ENCODE measurements around the gene GNG11.

Gene GNG11

GRCh38 chr7:93964813-93965212 lies 43.3 kb downstream of the GNG11 start:
- no peak overlapping the region for H3K9ac ChIP-seq (ENCODE audit: insufficient read length, low read depth)
- DNase-seq (ENCODE audit: low read depth, low spot score) = no peak
- no peak overlapping the region for H3K4me3 ChIP-seq (ENCODE audit: insufficient read length, low read depth)
- no peak for TF ChIP-seq YY1 (IDR thresholded peaks at IDR 0.05; ENCODE audit: insufficient read depth, insufficient read length)
- TF ChIP-seq SUZ12 (IDR thresholded peaks at IDR 0.05; ENCODE audit: extremely low read depth, insufficient read depth, insufficient read length) = no peak
- no peak for TF ChIP-seq ZNF274 (IDR thresholded peaks at IDR 0.05; ENCODE audit: low read depth, low read length)
- no peaks in the 10 kb centered on the region for H3K36me3 ChIP-seq (ENCODE audit: insufficient read depth, insufficient read length, low read length)
- no peaks in the 10 kb centered on the region for H3K9me3 ChIP-seq (ENCODE audit: insufficient read depth, low read length)
- H3K27me3 ChIP-seq (ENCODE audit: insufficient read depth, insufficient read length) = no peaks in the 10 kb centered on the region
- no peaks in the 10 kb centered on the region for H3K4me1 ChIP-seq (ENCODE audit: insufficient read depth, insufficient read length)

GRCh38 chr7:93968911-93969620 lies 47.5 kb downstream of the GNG11 start:
- H3K4me1 ChIP-seq (ENCODE audit: insufficient read depth, insufficient read length) = no peaks in the 10 kb centered on the region
- no peak overlapping the region for H3K9ac ChIP-seq (ENCODE audit: insufficient read length, low read depth)
- no peaks in the 10 kb centered on the region for H3K36me3 ChIP-seq (ENCODE audit: insufficient read depth, insufficient read length, low read length)
- H3K9me3 ChIP-seq (ENCODE audit: insufficient read depth, low read length) = no peaks in the 10 kb centered on the region
- TF ChIP-seq ZNF274 (IDR thresholded peaks at IDR 0.05; ENCODE audit: low read depth, low read length) (no peak), SUZ12 (IDR thresholded peaks at IDR 0.05; ENCODE audit: extremely low read depth, insufficient read depth, insufficient read length) (no peak), YY1 (IDR thresholded peaks at IDR 0.05; ENCODE audit: insufficient read depth, insufficient read length) (no peak)
- no peak for DNase-seq (ENCODE audit: low read depth, low spot score)
- H3K27me3 ChIP-seq (ENCODE audit: insufficient read depth, insufficient read length) = no peaks in the 10 kb centered on the region
- H3K4me3 ChIP-seq (ENCODE audit: insufficient read length, low read depth) = no peak overlapping the region

- H3K9me3 ChIP-seq (ENCODE audit: insufficient read depth, low read length) = no peaks in the 10 kb centered on the region
- no peaks in the 10 kb centered on the region for H3K4me1 ChIP-seq (ENCODE audit: insufficient read depth, insufficient read length)
- H3K9ac ChIP-seq (ENCODE audit: insufficient read length, low read depth) = no peak overlapping the region
Observed at GRCh38 chr7:93972029-93972725, 50.6 kb downstream of the GNG11 start.

GRCh38 chr7:93973134-93973533 lies 51.6 kb downstream of the GNG11 start:
- H3K36me3 ChIP-seq (ENCODE audit: insufficient read depth, insufficient read length, low read length) = no peaks in the 10 kb centered on the region
- H3K4me1 ChIP-seq (ENCODE audit: insufficient read depth, insufficient read length) = no peaks in the 10 kb centered on the region
- H3K27me3 ChIP-seq (ENCODE audit: insufficient read depth, insufficient read length) = no peaks in the 10 kb centered on the region
- no peaks in the 10 kb centered on the region for H3K9me3 ChIP-seq (ENCODE audit: insufficient read depth, low read length)
- H3K4me3 ChIP-seq (ENCODE audit: insufficient read length, low read depth) = no peak overlapping the region
- DNase-seq (ENCODE audit: low read depth, low spot score) = no peak
- H3K9ac ChIP-seq (ENCODE audit: insufficient read length, low read depth) = no peak overlapping the region
- no peak for TF ChIP-seq YY1 (IDR thresholded peaks at IDR 0.05; ENCODE audit: insufficient read depth, insufficient read length)
- TF ChIP-seq SUZ12 (IDR thresholded peaks at IDR 0.05; ENCODE audit: extremely low read depth, insufficient read depth, insufficient read length) = no peak
- no peak for TF ChIP-seq ZNF274 (IDR thresholded peaks at IDR 0.05; ENCODE audit: low read depth, low read length)

More at GRCh38 chr7:93972029-93972725, 50.6 kb downstream of the GNG11 start:
- TF ChIP-seq YY1 (IDR thresholded peaks at IDR 0.05; ENCODE audit: insufficient read depth, insufficient read length) (no peak), SUZ12 (IDR thresholded peaks at IDR 0.05; ENCODE audit: extremely low read depth, insufficient read depth, insufficient read length) (no peak), ZNF274 (IDR thresholded peaks at IDR 0.05; ENCODE audit: low read depth, low read length) (no peak)
- Histone ChIP-seq H3K27me3 (ENCODE audit: insufficient read depth, insufficient read length) (no peaks in the 10 kb centered on the region), H3K4me3 (ENCODE audit: insufficient read length, low read depth) (no peak overlapping the region), H3K36me3 (ENCODE audit: insufficient read depth, insufficient read length, low read length) (no peaks in the 10 kb centered on the region)
- no peak for DNase-seq (ENCODE audit: low read depth, low spot score)

GRCh38 chr7:93977211-93977950 lies 55.8 kb downstream of the GNG11 start:
- H3K4me3 ChIP-seq (ENCODE audit: insufficient read length, low read depth) = no peak overlapping the region
- H3K36me3 ChIP-seq (ENCODE audit: insufficient read depth, insufficient read length, low read length) = no peaks in the 10 kb centered on the region
- no peaks in the 10 kb centered on the region for H3K27me3 ChIP-seq (ENCODE audit: insufficient read depth, insufficient read length)
- no peaks in the 10 kb centered on the region for H3K9me3 ChIP-seq (ENCODE audit: insufficient read depth, low read length)
- no peak overlapping the region for H3K9ac ChIP-seq (ENCODE audit: insufficient read length, low read depth)
- TF ChIP-seq YY1 (IDR thresholded peaks at IDR 0.05; ENCODE audit: insufficient read depth, insufficient read length) (no peak), SUZ12 (IDR thresholded peaks at IDR 0.05; ENCODE audit: extremely low read depth, insufficient read depth, insufficient read length) (no peak), ZNF274 (IDR thresholded peaks at IDR 0.05; ENCODE audit: low read depth, low read length) (no peak)
- peaks cover 2% of the 10 kb centered on the region for H3K4me1 ChIP-seq (ENCODE audit: insufficient read depth, insufficient read length)
- DNase-seq (ENCODE audit: low read depth, low spot score) = no peak
